ENCODE data around the gene MACROD1. TPM values are rescaled to one million over a fixed set of nuclear protein-coding genes. Genes with fewer than 3 reads are reported as not detected.
A peak's percentile ranks its signal among the peaks of the same experiment; 100 is the strongest.

MACROD1 gene
- total and polyA plus RNA-seq, 9 of the 15 experiments (the other 6 are each of a cell fraction or from before 2014, with no cell fraction given): 1.1 to 60.0 (median 26.4) TPM

DNA sequence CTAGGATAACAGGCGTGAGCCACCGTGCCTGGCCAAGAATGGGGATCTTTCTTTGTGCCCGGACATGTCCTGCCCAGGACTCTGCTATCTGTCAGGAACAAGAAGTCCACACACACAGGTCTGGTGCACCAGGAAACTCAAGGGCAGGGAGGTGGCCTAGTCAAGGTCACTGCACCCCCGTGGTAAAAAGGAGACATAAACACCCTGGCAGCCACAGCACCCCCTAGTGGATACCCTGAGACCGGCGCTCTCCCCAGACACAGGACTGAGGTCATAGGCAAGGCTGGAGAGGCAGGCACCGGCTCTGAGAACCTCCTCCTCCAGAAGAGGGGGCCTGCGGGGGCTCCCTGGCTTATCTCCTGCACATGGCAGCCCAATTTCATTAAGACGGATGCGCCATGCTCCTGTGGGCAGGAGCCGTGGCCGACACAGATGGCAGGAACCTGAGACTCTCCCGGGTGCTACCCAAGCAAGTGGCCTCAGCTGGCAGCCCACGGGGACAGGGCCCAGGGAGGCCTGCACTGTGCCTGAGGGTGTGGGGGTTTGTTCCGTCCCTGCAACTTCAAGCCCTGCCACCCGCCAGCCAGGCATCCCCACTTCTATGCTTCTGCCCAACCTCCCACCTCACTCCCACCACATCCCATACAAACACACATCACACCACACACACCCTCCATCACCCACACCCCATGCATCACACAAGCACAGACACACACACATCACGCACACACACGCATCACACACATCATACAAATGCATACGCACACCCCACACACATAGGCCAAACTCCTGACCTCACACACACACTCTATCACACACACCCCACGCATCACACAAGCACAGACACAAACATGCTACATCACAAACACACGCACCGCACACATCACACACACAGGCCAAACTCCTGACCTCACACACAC lies 19.6 kb downstream of the MACROD1 start (continued):
- TF ChIP-seq CREB1 (IDR thresholded peaks at IDR 0.05): 0 out of 2 replicates have a peak, but pooled peaks have one; percentile 17
- 0 out of 2 replicates have a peak, but pooled peaks have one; percentile 38 for TF ChIP-seq CREB1 (CRISPR knock-in tag; IDR thresholded peaks at IDR 0.05)
- TF ChIP-seq CBX3 (IDR thresholded peaks at IDR 0.05; ENCODE audit: borderline replicate concordance in 1 of 2, low read length in 2 of 2): 0 out of 3 replicates have a peak, but pooled peaks of 1 of the 2 experiments have one; percentile 18
- no peak for TF ChIP-seq ZNF778 (CRISPR knock-in tag; IDR thresholded peaks at IDR 0.05)
- peak; percentile 34 for TF ChIP-seq SMC3 (conservative IDR thresholded peaks at IDR 0.05; ENCODE audit: insufficient read depth, low read depth, low read length)
- TF ChIP-seq JUND (IDR thresholded peaks at IDR 0.05; ENCODE audit: borderline replicate concordance, low read depth, low read length): peak; percentile 64
- peak; percentile 55; the same call in 1 of the 3 replicates for TF ChIP-seq JUND (tag; IDR thresholded peaks at IDR 0.05; ENCODE audit: borderline replicate concordance, low read depth, low read length)
- no peak for TF ChIP-seq CAMTA2 (CRISPR knock-in tag; conservative IDR thresholded peaks at IDR 0.05)
- TF ChIP-seq HDAC1 (IDR thresholded peaks at IDR 0.05): 0 out of 4 replicates have a peak, but pooled peaks of 1 of the 2 experiments have one; percentile 26
- TF ChIP-seq, protein P1, sequence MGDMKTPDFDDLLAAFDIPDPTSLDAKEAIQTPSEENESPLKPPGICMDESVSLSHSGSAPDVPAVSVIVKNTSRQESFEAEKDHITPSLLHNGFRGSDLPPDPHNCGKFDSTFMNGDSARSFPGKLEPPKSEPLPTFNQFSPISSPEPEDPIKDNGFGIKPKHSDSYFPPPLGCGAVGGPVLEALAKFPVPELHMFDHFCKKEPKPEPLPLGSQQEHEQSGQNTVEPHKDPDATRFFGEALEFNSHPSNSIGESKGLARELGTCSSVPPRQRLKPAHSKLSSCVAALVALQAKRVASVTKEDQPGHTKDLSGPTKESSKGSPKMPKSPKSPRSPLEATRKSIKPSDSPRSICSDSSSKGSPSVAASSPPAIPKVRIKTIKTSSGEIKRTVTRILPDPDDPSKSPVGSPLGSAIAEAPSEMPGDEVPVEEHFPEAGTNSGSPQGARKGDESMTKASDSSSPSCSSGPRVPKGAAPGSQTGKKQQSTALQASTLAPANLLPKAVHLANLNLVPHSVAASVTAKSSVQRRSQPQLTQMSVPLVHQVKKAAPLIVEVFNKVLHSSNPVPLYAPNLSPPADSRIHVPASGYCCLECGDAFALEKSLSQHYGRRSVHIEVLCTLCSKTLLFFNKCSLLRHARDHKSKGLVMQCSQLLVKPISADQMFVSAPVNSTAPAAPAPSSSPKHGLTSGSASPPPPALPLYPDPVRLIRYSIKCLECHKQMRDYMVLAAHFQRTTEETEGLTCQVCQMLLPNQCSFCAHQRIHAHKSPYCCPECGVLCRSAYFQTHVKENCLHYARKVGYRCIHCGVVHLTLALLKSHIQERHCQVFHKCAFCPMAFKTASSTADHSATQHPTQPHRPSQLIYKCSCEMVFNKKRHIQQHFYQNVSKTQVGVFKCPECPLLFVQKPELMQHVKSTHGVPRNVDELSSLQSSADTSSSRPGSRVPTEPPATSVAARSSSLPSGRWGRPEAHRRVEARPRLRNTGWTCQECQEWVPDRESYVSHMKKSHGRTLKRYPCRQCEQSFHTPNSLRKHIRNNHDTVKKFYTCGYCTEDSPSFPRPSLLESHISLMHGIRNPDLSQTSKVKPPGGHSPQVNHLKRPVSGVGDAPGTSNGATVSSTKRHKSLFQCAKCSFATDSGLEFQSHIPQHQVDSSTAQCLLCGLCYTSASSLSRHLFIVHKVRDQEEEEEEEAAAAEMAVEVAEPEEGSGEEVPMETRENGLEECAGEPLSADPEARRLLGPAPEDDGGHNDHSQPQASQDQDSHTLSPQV (IDR thresholded peaks at IDR 0.05): 0 out of 2 replicates have a peak, but pooled peaks have one; percentile 61
- TF ChIP-seq SMARCB1 (IDR thresholded peaks at IDR 0.05; ENCODE audit: insufficient read length, low read depth): no peak
- TF ChIP-seq, protein P2, sequence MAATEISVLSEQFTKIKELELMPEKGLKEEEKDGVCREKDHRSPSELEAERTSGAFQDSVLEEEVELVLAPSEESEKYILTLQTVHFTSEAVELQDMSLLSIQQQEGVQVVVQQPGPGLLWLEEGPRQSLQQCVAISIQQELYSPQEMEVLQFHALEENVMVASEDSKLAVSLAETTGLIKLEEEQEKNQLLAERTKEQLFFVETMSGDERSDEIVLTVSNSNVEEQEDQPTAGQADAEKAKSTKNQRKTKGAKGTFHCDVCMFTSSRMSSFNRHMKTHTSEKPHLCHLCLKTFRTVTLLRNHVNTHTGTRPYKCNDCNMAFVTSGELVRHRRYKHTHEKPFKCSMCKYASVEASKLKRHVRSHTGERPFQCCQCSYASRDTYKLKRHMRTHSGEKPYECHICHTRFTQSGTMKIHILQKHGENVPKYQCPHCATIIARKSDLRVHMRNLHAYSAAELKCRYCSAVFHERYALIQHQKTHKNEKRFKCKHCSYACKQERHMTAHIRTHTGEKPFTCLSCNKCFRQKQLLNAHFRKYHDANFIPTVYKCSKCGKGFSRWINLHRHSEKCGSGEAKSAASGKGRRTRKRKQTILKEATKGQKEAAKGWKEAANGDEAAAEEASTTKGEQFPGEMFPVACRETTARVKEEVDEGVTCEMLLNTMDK (IDR thresholded peaks at IDR 0.05; ENCODE audit: borderline replicate concordance, insufficient read depth, low read depth, low read length, poor library complexity, severe bottlenecking): peak; percentile 83
- TF ChIP-seq, protein P3, sequence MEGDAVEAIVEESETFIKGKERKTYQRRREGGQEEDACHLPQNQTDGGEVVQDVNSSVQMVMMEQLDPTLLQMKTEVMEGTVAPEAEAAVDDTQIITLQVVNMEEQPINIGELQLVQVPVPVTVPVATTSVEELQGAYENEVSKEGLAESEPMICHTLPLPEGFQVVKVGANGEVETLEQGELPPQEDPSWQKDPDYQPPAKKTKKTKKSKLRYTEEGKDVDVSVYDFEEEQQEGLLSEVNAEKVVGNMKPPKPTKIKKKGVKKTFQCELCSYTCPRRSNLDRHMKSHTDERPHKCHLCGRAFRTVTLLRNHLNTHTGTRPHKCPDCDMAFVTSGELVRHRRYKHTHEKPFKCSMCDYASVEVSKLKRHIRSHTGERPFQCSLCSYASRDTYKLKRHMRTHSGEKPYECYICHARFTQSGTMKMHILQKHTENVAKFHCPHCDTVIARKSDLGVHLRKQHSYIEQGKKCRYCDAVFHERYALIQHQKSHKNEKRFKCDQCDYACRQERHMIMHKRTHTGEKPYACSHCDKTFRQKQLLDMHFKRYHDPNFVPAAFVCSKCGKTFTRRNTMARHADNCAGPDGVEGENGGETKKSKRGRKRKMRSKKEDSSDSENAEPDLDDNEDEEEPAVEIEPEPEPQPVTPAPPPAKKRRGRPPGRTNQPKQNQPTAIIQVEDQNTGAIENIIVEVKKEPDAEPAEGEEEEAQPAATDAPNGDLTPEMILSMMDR (IDR thresholded peaks at IDR 0.05 in 2 of 3, conservative IDR thresholded peaks at IDR 0.05 in 1 of 3; ENCODE audit: insufficient read depth in 2 of 3, low read depth in 1 of 3, low read length in 3 of 3): peak; percentile 85 to 93 (median 93)
- 0 out of 2 replicates have a peak, but pooled peaks have one; percentile 31 for TF ChIP-seq MTA1 (IDR thresholded peaks at IDR 0.05; ENCODE audit: borderline replicate concordance)
- no peak for TF ChIP-seq ADNP (tag; IDR thresholded peaks at IDR 0.05)
- 0 out of 2 replicates have a peak, but pooled peaks have one; percentile 40 for TF ChIP-seq GABPB1 (CRISPR knock-in tag; IDR thresholded peaks at IDR 0.05)
- peak; percentile 63 to 81; a peak in 3 of 4 replicates for TF ChIP-seq FOXK2 (conservative IDR thresholded peaks at IDR 0.05 in 1 of 2, IDR thresholded peaks at IDR 0.05 in 1 of 2; ENCODE audit: low read depth in 2 of 2)
- no peak for TF ChIP-seq FOS (IDR thresholded peaks at IDR 0.05; ENCODE audit: extremely low read depth, insufficient read length)
